Right lobe of liver (tissue), 6 donors: ENCODE measurements around the gene MICU2. TPM values are rescaled to one million over a fixed set of nuclear protein-coding genes. Genes with fewer than 3 reads are reported as not detected.

Experiments used
- ATAC-seq, 4 donors: fragments of 200-7000 bp; cut with Tn5 transposase; one replicate each; pipeline ENCODE4 v1.9.1; 2020; ENCODE audit warnings: mild to moderate bottlenecking in 4 of 4, moderate library complexity in 4 of 4
- DNase-seq, 3 donors: peaks; one replicate each; pipeline ENCODE4 v3.0.0-alpha.2; 2020
- H3K27ac ChIP-seq, 3 donors: fragments of 200-600 bp; one replicate each; pipeline ENCODE4 v1.8.0; 2022
- H3K27me3 ChIP-seq, 2 donors: fragments of 200-600 bp; one replicate each; pipeline ENCODE4 v1.8.0; 2022
- H3K36me3 ChIP-seq, 4 donors: fragments of 200-600 bp; sonication (generic) in 1 of 4; one replicate each; pipeline versions ENCODE4 v1.5.1 to v1.8.0; 2017 to 2022; ENCODE audit warnings: control low read depth in 1 of 4
- H3K4me1 ChIP-seq, 4 donors: fragments of 200-600 bp; sonication (generic) in 1 of 4; one replicate each; pipeline versions ENCODE4 v1.5.1 to v1.8.0; 2017 to 2022; ENCODE audit warnings: control low read depth in 1 of 4
- H3K4me3 ChIP-seq, 3 donors: fragments of 200-600 bp; one replicate each; pipeline ENCODE4 v1.8.0; 2022
- H3K9me3 ChIP-seq, 4 donors: fragments of 200-600 bp; sonication (generic) in 1 of 4; one replicate each; pipeline versions ENCODE4 v1.5.1 to v1.8.0; 2017 to 2022; ENCODE audit warnings: control low read depth in 1 of 4
- CTCF ChIP-seq, 4 donors: fragments of 200-600 bp in 3 of 4; fragments of 450-650 bp in 1 of 4; IDR thresholded peaks; one replicate each; pipeline versions ENCODE4 v1.5.1 to v1.8.0; 2016 to 2022; ENCODE audit warnings: antibody characterized with exemption in 4 of 4, mild to moderate bottlenecking in 2 of 4
- POLR2A ChIP-seq: fragments of 450-650 bp; IDR thresholded peaks from one replicate; pipeline ENCODE4 v1.6.1; 2017; ENCODE audit warnings: antibody characterized with exemption, mild to moderate bottlenecking
- WGBS: methylation state at CpG from one replicate; pipeline ENCODE4 v1.1.6; 2018; ENCODE audit warnings: low coverage, low lambda C conversion rate; ENCODE audit not compliant: insufficient coverage; ENCODE audit errors: missing lambda C conversion rate; 5-methylcytosine and 5-hydroxymethylcytosine counted together
- intact Hi-C, 2 donors: fragments of 100-400 bp; cut with DNase I; formaldehyde crosslinking; loops; one replicate each; pipeline versions ENCODE4 v1.11.2 to v1.14.1; 2022
- total RNA-seq, 6 experiments: library from RNA; depleted of rRNA in 2 of 6; stranded (reverse); fragments of >200 nt in 2 of 6; fragmentation: NEBNext Ultra II Directional in 3 of 6; extraction: Animal tissue kit (Norgen Biotek cat#: 25700) in 3 of 6; gene quantifications; one replicate each; pipeline versions ENCODE4 v1.1.0 to v1.2.4, GENCODE V29; 2016 to 2023
- donor health status: DM: no; HTN: yes; CAD: no.
- donor health status: DM: no; HTN: no; CAD: no.
- donor health status: DM: no; HTN: no; CAD: no.
- donor health status: DM: no; HTN: yes; CAD: no.
- donor health status: DM: no; HTN: yes; CAD: no.

MICU2 gene
- total RNA-seq, 6 experiments from 2014 or later = 13.1 to 71.1 (median 16.4) TPM

- WGBS = 82% methylated on average over 3 of the region's 3 CpGs
- no peaks in the 10 kb centered on the region for H3K27me3 ChIP-seq
- ATAC-seq (no peak), DNase-seq (no peak)
- no peaks in the 10 kb centered on the region for H3K36me3 ChIP-seq
- TF ChIP-seq CTCF (IDR thresholded peaks at IDR 0.05) = no peak
- TF ChIP-seq POLR2A = no peak
- intact Hi-C loops = no loop called here
- H3K4me1 ChIP-seq = no peaks in the 10 kb centered on the region
- H3K9me3 ChIP-seq = no peaks in the 10 kb centered on the region
- no peak overlapping the region for H3K4me3 ChIP-seq
- no peak overlapping the region for H3K27ac ChIP-seq
These were observed 24.1 kb downstream of the MICU2 start for GRCh38 chr13:21579754-21580316.

GRCh38 chr13:21578748-21579147 lies 25.2 kb downstream of the MICU2 start:
- WGBS = 50% methylated on average over 1 of the region's 1 CpG
- no peak overlapping the region for H3K27ac ChIP-seq
- no peaks in the 10 kb centered on the region for H3K9me3 ChIP-seq
- H3K4me1 ChIP-seq = no peaks in the 10 kb centered on the region
- TF ChIP-seq POLR2A = no peak
- TF ChIP-seq CTCF (IDR thresholded peaks at IDR 0.05) = no peak
- intact Hi-C loops = no loop called here
- H3K4me3 ChIP-seq = no peak overlapping the region
- DNase-seq (no peak), ATAC-seq (no peak)
- no peaks in the 10 kb centered on the region for H3K27me3 ChIP-seq
- no peaks in the 10 kb centered on the region for H3K36me3 ChIP-seq

- Histone ChIP-seq H3K4me3 (no peak overlapping the region), H3K27ac (no peak overlapping the region), H3K4me1 (no peaks in the 10 kb centered on the region), H3K9me3 (no peaks in the 10 kb centered on the region), H3K36me3 (no peaks in the 10 kb centered on the region), H3K27me3 (no peaks in the 10 kb centered on the region)
- TF ChIP-seq POLR2A (no peak), CTCF (IDR thresholded peaks at IDR 0.05) (no peak)
- DNase-seq (no peak), ATAC-seq (no peak)
- intact Hi-C loops = no loop called here
These were observed 27.5 kb downstream of the MICU2 start for GRCh38 chr13:21576426-21576825.

GRCh38 chr13:21573920-21574712 lies 29.9 kb downstream of the MICU2 start:
- DNase-seq = no peak
- Histone ChIP-seq H3K4me3 (no peak overlapping the region), H3K9me3 (no peaks in the 10 kb centered on the region), H3K36me3 (no peaks in the 10 kb centered on the region), H3K4me1 (no peaks in the 10 kb centered on the region), H3K27ac (no peak overlapping the region), H3K27me3 (no peaks in the 10 kb centered on the region)
- no peak for ATAC-seq
- WGBS = 93% methylated on average over 2 of the region's 2 CpGs
- TF ChIP-seq POLR2A (no peak), CTCF (IDR thresholded peaks at IDR 0.05) (no peak)
- intact Hi-C loops = no loop called here
